Measurements from ENCODE around the gene TTC19. TPM values are rescaled to one million over a fixed set of nuclear protein-coding genes. Genes with fewer than 3 reads are reported as not detected.
A peak's percentile ranks its signal among the peaks of the same experiment; 100 is the strongest.

TTC19 gene, protein sequence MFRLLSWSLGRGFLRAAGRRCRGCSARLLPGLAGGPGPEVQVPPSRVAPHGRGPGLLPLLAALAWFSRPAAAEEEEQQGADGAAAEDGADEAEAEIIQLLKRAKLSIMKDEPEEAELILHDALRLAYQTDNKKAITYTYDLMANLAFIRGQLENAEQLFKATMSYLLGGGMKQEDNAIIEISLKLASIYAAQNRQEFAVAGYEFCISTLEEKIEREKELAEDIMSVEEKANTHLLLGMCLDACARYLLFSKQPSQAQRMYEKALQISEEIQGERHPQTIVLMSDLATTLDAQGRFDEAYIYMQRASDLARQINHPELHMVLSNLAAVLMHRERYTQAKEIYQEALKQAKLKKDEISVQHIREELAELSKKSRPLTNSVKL
- 19.2 TPM for polyA plus RNA-seq (2013, experiment 1 of 2; ENCODE audit: insufficient read length)
- 20.5 TPM for polyA plus RNA-seq (2013, experiment 2 of 2; ENCODE audit: insufficient read length)

DNA sequence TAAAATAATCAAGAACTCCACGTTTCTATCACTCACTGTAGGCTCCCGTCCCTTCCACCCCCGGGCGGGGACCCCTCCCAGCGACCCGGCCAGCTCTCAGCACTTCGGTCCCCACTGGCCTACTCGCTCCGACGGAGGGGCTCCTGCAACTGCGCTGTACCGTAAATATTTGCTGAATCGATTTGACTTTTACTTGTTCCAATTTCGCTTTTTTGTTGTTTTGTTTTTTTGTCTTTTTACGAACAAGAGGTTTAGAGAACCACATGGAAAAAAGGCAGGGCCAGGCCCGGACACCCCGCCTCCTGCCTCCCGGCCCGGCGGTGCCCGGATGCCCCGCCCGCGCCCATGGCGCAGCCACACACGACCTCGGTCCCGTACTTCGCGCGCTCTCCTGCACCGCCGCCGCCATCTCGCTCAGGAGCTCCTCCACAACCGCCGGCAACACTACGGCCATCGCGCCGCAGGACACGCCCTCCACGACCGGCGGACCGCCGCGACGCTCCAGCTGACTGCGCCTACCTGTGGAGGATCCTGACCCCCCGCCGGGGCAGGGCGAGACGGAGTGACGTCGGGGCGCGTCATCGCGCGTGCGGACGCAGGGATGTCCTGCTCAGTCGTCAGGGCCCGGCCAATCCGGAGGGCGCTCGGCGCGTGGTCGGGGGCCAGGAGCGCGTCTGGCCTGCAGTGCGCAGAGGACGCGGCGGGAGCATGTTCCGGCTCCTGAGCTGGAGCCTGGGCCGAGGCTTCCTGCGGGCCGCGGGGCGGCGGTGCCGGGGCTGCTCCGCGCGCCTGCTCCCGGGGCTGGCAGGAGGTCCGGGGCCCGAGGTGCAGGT lies at the start of gene TTC19, which contains the start of gene ZSWIM7:
TSS of gene TTC19 (plus strand) at position 684 of the 833 bp plus-strand sequence. CDS start at position 709, 25 bp downstream.
TSS of gene ZSWIM7 (minus strand) at position 564 of the 833 bp plus-strand sequence. CDS start at position 454, 110 bp downstream.
- peak; percentile 92 for DNase-seq

DNA sequence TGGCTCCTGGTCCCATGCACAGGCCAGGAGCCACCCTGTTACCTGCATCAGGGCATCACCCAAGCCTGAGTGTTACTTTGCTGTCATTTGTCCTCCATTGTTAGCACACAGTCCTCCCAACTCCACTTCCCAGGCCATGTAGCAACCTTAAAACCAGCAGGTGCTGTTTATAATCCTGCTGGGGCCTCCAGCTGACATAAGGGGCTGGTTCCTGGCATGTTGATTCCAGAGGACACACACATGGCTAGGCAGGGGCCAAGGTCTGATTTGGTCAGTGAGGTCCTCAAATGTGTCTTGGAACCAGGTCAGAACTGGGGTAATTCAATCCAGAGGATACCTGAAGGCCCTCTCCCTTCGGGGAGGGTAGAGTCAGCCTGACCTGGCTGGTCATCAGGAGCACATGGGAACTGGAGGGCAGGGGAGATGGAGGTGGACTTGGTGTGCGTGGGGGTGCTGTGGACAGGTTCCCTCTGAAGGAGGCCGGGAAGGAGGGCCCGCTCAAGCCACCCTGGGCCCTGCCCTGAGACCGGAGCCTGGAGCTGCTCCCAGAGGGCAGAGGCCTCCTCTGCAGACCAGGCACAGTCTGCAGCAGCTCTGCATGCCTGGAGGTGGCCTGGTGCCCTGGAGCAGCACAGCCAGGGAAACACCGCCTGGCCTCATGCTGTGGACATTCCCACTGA lies 48.1 kb upstream of the TTC19 start:
- no peak for DNase-seq

- no peak for DNase-seq
Measured at GRCh38 chr17:15952048-15952532, 47.5 kb upstream of the TTC19 start.

DNA sequence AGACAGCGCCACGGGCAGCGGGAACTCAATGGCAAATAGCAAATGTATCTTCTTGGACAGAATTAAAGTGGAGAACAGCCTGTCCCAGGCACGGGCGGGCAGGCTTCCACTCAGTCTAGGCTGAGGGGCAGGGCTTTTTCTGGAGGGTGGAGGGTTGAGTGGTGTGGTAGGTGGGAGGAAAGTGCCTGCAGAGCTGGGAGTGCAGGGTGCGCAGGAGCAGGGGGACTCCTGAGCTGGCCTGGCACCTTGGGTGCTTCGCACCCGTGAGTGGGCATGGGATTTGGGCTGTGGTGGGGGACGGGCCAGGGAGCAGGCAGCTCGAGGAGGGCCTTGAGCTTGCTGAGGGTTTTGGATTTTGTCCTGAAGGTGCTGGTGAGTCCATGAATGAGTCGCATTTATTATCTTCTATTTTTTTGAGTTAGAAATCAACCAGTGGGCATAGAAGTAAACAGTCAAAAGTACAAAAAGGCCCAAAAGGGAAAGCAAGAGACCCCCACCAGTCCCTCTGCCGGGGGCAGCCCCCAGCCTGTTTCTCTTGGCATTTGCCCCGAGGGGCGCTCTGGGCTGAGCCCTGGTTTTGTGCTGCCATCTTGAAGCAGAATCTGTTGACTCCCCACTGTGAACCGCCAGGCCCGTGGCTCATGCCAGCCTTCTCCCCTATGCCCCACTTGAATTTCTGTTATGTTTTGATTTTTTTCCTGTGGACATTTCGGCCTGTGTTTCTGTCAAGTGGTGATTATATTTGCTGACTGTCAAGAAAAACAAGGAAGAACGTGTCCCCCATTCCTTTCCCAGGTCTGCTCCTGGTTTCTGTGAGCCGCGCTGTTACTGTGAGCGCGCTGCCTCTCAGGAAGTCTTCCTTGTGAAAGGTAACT lies 46.5 kb upstream of the TTC19 start:
- no peak for DNase-seq

GRCh38 chr17:15954222-15954621 lies 45.4 kb upstream of the TTC19 start:
- DNase-seq: peak; percentile 89

GRCh38 chr17:15955793-15956541 lies 43.7 kb upstream of the TTC19 start:
- DNase-seq: peak; percentile 29

- DNase-seq: no peak
Measured at GRCh38 chr17:15957206-15957605, 42.4 kb upstream of the TTC19 start.

GRCh38 chr17:15957608-15958307 lies 41.9 kb upstream of the TTC19 start:
- no peak for DNase-seq

- DNase-seq: no peak
Measured at GRCh38 chr17:15958484-15958854, 41.2 kb upstream of the TTC19 start.

DNA sequence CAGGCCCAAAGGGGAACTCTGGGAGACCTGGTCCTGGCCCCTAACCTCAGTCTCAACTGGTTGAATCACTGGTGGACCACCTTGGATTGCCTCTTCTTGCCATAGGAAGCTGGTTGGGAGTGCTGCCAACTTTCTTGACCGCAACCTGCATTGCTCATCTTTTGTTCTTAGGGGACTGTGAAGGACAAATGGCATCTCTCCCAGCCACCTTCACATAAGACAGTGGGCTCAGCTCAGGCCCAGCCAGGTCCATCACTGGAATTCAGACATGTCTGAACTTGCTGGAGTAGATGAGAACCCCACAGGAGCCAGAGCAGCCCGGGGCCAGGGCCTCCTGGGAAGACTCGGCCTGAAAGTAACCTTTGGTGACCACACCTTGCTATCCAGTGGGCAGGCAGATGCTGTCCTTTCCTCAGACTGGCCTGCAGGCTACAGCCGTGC lies 35.9 kb upstream of the TTC19 start:
- DNase-seq: peak; percentile 36

DNA sequence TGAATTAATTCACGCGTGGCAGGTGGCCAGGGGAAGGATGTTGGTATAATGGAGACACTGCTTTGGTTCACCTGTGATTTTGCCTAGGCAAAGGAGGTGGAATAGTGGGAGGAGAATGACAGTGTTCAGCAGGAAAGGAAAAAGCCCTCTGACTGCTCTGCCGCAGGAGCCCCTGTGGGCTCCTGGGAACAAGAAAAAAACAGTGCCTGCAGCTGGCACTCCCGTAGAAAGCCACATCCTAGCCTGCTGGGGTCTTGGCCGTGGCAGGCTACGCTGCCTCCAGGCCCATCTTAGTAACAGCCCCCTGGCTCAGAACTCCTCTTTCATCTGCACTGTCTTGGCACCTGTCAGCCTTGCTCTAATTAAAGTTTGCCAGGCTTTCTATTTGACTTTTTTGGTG lies 34.1 kb upstream of the TTC19 start:
- no peak for DNase-seq

DNA sequence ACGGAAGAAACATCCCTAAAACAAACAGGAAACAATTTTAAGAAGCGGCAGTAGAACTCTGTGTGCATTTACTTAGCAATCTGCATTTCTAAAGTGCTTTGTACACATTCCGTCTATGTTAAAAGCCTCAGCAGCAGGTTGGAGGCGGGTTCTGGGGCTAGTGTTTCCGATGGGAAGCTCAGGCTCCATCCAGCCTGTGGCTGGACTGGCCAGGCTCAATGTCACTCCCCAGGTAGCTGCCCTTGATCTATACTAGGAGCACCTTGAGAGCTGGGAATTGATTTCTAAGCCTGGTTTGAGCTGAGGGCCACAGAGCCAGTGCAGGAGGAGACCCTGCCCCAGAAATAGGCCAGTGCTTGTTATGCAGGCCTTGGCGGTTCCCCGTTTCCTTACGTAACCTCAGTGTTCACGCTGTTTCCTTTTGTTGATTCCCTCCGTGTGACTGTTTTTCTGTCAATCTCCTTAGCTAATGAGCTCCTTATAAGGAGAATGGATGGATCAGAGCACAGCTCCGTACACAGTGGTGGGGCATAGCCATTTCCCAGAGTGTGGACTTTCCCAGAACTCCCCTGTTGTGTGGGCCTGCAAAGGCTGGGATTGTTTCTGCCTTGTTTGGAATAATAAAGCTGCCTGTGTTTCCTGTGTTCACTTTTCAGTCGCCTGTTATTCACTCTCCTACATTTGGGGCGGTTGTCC lies 33.3 kb upstream of the TTC19 start:
- DNase-seq: peak; percentile 61

GRCh38 chr17:15966879-15967248 lies 32.8 kb upstream of the TTC19 start:
- DNase-seq: no peak

DNA sequence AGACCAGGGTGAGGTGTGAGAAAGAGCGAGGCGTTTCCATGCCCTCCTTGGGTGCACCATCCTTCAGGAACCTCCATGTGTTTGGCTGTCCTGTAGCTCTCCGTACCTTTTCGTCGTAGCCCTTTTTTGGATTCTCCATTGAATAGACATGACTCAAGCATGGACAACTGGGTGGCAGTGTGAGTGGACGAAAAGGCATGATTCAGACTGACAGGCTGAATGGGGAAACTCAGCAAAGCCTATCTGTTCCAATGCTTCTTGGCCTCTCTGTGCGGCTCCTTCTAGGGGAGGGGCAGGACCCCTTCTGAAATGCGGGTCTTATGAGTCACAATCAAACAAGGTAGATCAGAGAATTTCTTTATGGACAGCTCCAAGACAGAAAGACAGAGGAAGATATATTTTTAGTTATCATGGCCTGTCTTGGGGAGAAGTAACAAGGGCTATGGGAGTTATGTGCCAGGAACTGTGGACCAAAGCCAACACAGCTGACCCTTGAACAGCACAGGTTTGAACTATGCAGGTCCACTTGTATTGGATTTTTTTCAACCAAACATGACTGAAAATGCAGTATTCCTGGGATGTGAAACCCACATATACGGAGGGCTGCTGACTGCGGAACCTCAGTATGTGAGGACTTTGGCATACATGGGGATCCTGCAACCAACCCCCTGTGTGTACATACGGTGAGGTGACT lies 31.8 kb upstream of the TTC19 start:
- no peak for DNase-seq

DNA sequence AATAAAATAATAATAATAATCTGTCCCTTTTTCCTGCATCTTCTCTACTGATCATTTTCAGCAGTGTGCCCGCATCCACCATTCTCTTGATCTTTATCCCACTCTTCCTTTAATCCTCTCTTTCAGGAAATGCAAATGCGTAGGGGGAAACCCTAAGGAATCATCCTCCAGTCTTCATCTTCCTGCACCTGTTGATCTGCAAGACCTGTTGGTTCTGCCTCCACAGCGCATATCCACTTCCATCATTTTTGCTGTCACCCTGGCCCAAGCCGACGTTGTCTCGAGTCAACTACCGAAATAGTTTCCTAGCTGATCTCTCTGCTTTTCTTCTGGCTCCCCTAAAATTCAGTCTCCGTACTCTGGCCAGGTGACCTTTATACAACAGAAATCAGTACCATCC lies 30.2 kb upstream of the TTC19 start:
- no peak for DNase-seq

DNA sequence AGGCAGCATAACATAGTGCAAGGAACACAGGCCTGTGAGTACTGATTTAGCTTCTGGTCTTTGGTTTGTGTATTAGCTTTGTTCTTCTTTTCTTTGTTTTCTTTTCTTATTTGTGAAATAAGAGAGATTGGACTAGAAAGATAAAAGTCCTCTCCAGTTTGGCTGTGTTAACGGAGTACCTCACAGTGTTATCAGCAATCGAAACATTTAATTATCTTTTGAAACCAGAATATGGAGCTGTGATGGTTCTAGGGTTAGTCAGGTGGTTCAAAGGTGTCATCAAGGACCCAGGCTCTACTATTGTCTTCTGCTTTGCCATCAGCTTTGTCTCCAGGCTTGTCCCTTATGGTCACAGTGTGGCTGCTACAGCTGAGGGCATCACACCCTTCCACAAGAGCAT lies 29.1 kb upstream of the TTC19 start:
- no peak for DNase-seq

- no peak for DNase-seq
Measured at GRCh38 chr17:15971098-15971678, 28.4 kb upstream of the TTC19 start.

DNA sequence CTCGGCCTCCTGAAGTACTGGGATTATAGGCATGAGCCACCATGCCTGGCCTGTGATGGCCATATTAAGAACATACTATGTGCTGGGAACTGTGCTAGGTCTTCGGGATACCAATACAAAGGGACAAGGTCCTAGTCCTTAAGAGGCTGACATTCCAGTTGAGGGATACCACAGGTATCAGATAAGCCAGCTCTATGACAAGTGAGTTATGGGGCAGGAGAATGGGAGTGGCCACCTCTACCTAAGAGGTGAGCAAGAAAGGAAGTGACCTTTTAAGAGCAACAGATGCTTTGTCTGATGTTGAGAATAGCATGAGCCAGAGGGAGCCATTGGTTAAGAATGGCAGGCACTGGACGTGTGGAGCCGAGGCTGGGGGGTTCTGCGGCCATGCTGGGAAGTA lies 27.7 kb upstream of the TTC19 start:
- DNase-seq: no peak
